ENCODE results near the gene BPNT1. TPM values are rescaled to one million over a fixed set of nuclear protein-coding genes. Genes with fewer than 3 reads are reported as not detected.

BPNT1 gene
- total and polyA plus RNA-seq, 2 donors (not counting 1 experiment from before 2014, with no cell fraction given), result 18.3 to 24.4 TPM

DNA sequence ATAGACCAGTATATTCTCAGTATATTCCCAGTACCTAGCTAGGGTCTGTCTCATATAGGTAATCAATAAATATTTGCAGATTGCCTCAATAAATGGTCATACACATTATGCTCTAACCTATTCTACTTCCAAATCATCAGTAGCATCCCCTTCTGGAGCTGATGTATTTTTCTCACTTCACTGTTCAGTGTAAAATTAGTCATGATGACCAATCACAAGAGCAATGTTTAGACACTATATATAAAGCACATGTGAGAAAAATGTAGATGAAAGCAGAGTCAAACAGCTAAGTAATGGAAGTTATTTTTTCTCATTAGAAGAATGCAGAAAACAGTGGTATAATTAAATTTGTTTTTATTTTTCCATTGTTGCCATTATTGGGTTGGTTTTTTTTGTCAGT is 78.0 kb downstream of the BPNT1 start:
- no peak overlapping the region for H3K27ac ChIP-seq (ENCODE audit: low read length in 2 of 2)
- no peaks in the 10 kb centered on the region for H3K4me1 ChIP-seq (ENCODE audit: control insufficient read depth in 2 of 2, insufficient read depth in 2 of 2, low read length in 2 of 2)
- H3K4me3 ChIP-seq (ENCODE audit: control extremely low read depth in 1 of 5, extremely low read depth in 1 of 5, insufficient read depth in 1 of 5, low read depth in 2 of 5, low read length in 4 of 5), result no peak overlapping the region
- H3K4me1 Mint-ChIP-seq, result no peaks in the 10 kb centered on the region
- H3K4me3 Mint-ChIP-seq, result no peak overlapping the region
- H3K36me3 ChIP-seq (replicated peaks in 1 of 2; ENCODE audit: control extremely low read depth in 1 of 2, control insufficient read depth in 1 of 2, extremely low read depth in 1 of 2, insufficient read depth in 2 of 2, low read length in 1 of 2), result peaks cover 8 to 72% of the 10 kb centered on the region in 2 experiments
- H4K20me1 ChIP-seq (ENCODE audit: control insufficient read depth, insufficient read depth, low read length, poor library complexity, severe bottlenecking), result no peaks in the 10 kb centered on the region
- ATAC-seq (ENCODE audit: low read depth) (no peak), DNase-seq (no peak)
- TF ChIP-seq, protein P1, sequence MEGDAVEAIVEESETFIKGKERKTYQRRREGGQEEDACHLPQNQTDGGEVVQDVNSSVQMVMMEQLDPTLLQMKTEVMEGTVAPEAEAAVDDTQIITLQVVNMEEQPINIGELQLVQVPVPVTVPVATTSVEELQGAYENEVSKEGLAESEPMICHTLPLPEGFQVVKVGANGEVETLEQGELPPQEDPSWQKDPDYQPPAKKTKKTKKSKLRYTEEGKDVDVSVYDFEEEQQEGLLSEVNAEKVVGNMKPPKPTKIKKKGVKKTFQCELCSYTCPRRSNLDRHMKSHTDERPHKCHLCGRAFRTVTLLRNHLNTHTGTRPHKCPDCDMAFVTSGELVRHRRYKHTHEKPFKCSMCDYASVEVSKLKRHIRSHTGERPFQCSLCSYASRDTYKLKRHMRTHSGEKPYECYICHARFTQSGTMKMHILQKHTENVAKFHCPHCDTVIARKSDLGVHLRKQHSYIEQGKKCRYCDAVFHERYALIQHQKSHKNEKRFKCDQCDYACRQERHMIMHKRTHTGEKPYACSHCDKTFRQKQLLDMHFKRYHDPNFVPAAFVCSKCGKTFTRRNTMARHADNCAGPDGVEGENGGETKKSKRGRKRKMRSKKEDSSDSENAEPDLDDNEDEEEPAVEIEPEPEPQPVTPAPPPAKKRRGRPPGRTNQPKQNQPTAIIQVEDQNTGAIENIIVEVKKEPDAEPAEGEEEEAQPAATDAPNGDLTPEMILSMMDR (IDR thresholded peaks at IDR 0.05), result no peak
- no peak for TF ChIP-seq EZH2 (IDR thresholded peaks at IDR 0.05; ENCODE audit: borderline replicate concordance, insufficient read depth, low read depth, low read length, poor library complexity, severe bottlenecking)
- POLR2A ChIA-PET, result no interaction called here
- no peak overlapping the region for H3K4me2 ChIP-seq (replicated peaks; ENCODE audit: low read depth, low read length, poor library complexity, severe bottlenecking)
- intact Hi-C loops (cut with micrococcal nuclease), result no loop called here
- no peak overlapping the region for H3K27ac Mint-ChIP-seq
- CTCF ChIA-PET, result interaction anchor here (1.0 to 1.4 kb wide), 4 partner anchors 17 to 75 kb away, joined by 3 to 5 read pairs (median 4); no protein-coding TSS in a partner anchor
- H3K27me3 ChIP-seq (replicated peaks in 1 of 4; ENCODE audit: control extremely low read depth in 1 of 4, control insufficient read depth in 3 of 4, insufficient read depth in 4 of 4, low read length in 3 of 4), result no peaks in the 10 kb centered on the region
- H3K9me3 ChIP-seq (ENCODE audit: control extremely low read depth in 1 of 3, control insufficient read depth in 2 of 3, insufficient read depth in 1 of 3, low read length in 2 of 3), result no peaks in the 10 kb centered on the region
- H3K9ac ChIP-seq (ENCODE audit: low read length), result no peak overlapping the region
- no peaks in the 10 kb centered on the region for H3K79me2 ChIP-seq (ENCODE audit: control insufficient read depth, insufficient read depth, low read length)
- no peaks in the 10 kb centered on the region for H3K27me3 Mint-ChIP-seq
- no peaks in the 10 kb centered on the region for H3K9me3 Mint-ChIP-seq (ENCODE audit: insufficient read depth)
- no peak overlapping the region for H2AFZ ChIP-seq (ENCODE audit: insufficient read depth, low read depth, low read length, poor library complexity, severe bottlenecking)

Small RNAs within 50 kb of the gene (small RNA-seq; reads per million reads assigned to genes)
- gene MIR194-1 (ENCODE audit: insufficient read length, low read depth, low replicate concordance) (not detected), gene MIR215 (ENCODE audit: insufficient read length, low read depth, low replicate concordance) (0.57 reads per million)

Other genes with a start within 250 kb of the BPNT1 start
- gene SLC30A10, start 161.2 kb downstream of the BPNT1 start, total RNA-seq, result not detected in 2 replicates
- gene SLC30A10, start 161.2 kb downstream of the BPNT1 start, polyA plus RNA-seq, result 0.06 TPM in 1 of 2 replicates, not detected in the other
- gene EPRS1, start 43.3 kb downstream of the BPNT1 start, total RNA-seq, result 56.9 and 61.7 TPM in 2 replicates
- 13.6 and 17.3 TPM in 2 replicates for gene EPRS1, start 43.3 kb downstream of the BPNT1 start, polyA plus RNA-seq
- gene IARS2, start 4.3 kb upstream of the BPNT1 start, total RNA-seq, result 35.6 and 36.5 TPM in 2 replicates
- 8.8 and 9.0 TPM in 2 replicates for gene IARS2, start 4.3 kb upstream of the BPNT1 start, polyA plus RNA-seq
- gene RAB3GAP2, start 182.7 kb upstream of the BPNT1 start, total RNA-seq, result 70.5 and 72.0 TPM in 2 replicates
- 16.9 and 19.6 TPM in 2 replicates for gene RAB3GAP2, start 182.7 kb upstream of the BPNT1 start, polyA plus RNA-seq